Sigmoid colon (tissue), 4 donors: ENCODE data around the gene FBXO34.

Experiments
- CTCF ChIP-seq, 4 experiments: fragments of 450-650 bp in 3 of 4; fragments of 200-600 bp in 1 of 4; IDR thresholded peaks; one replicate each; pipeline ENCODE4 v1.5.1; 2016 to 2019; ENCODE audit warnings: antibody characterized with exemption in 4 of 4, mild to moderate bottlenecking in 3 of 4, moderate library complexity in 2 of 4
- POLR2AphosphoS5 ChIP-seq, 4 donors: sonication (generic); formaldehyde crosslinking; IDR thresholded peaks; one replicate each; pipeline ENCODE4 v1.6.1; 2017; ENCODE audit warnings: antibody characterized with exemption in 4 of 4

GRCh38 chr14:55386037-55386808 is 115.0 kb downstream of the FBXO34 start:
- TF ChIP-seq CTCF (IDR thresholded peaks at IDR 0.05), result no peak
- TF ChIP-seq POLR2AphosphoS5 (IDR thresholded peaks at IDR 0.05), result no peak
